GM21717 (cell line): Measurements from ENCODE around the gene S100A10.

Source experiments
- ATAC-seq: cut with Tn5 transposase; IDR thresholded peaks from one replicate; pipeline ENCODE4 v1.9.1; 2021; ENCODE audit warnings: mild to moderate bottlenecking, moderate library complexity; ENCODE audit not compliant: unreplicated experiment

The S100A10 gene

DNA sequence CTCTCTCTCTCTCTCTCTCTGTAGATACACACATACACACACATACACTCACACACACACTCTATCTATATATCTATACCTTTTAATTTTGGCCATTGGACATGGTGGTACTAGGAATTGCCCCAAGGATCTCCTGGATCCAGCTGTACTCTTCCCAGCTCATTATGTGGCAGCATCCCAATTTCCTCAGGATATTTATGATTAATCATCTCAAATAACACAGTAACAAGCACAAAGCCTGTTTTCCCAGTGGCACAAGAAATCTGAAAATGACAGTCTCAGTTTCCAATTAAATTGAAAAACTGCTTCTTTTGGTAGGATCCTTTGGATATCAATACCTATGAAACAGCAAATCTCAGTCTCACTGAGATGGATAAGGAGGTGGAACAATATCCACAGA is 27.6 kb downstream of the S100A10 start:
- ATAC-seq, result no peak

DNA sequence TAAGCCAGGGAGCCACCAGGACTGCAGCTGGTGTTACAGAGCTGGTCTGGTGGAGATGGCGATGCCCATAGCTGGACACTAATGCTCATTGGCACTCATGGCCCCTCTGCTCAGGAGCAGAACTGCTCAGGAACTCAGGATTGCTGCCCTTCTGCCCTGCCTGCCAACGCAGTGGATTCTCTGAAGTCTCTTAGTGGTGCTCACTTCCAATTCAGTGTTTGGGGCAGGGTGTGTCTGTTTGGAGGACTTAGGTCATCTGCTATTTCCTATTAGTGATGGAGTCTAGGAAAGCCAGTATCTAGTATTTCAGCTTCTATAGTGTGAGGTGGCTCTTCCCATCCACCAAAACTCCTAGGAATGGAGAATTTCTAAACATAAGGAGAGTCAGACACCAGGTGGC is 29.1 kb downstream of the S100A10 start:
- no peak for ATAC-seq

DNA sequence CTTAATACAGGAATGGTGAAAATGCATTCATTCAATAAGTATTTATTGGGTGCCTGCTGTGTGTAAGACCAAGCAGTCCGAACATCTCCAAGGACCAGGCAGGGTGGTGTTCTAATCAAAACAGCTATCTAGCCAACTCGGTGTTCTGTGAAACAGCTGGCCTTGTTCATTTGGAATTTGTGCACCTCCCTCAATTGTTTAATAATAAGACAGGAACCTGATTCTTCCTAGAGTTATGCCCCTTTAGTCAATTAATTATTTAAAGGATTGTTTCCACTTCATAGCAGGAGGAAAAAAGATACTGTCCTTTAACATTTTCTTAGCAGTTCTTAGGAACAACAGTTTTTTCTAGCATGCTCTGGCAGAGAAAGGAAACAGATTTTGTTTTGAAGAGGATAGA is 30.4 kb downstream of the S100A10 start:
- ATAC-seq, result no peak

DNA sequence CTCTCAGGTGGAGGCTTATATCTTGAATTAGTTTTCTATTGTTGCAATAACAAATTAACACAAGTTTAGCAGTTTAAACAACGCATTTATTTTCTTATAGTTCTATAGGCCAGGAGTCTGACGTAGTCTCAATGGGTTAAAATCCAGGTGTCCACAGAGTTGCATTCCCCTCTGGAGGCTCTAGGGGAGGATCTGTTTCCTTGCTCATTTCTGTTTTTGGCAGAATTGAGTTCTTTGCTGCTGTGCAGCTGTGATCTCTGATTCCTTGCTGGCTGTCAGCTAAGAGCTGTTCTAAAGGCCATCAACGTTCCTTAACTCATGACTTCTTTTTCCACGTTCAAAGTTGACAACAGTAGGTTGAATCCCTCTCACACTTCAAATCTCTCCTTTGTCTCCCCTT is 31.8 kb downstream of the S100A10 start:
- no peak for ATAC-seq

DNA sequence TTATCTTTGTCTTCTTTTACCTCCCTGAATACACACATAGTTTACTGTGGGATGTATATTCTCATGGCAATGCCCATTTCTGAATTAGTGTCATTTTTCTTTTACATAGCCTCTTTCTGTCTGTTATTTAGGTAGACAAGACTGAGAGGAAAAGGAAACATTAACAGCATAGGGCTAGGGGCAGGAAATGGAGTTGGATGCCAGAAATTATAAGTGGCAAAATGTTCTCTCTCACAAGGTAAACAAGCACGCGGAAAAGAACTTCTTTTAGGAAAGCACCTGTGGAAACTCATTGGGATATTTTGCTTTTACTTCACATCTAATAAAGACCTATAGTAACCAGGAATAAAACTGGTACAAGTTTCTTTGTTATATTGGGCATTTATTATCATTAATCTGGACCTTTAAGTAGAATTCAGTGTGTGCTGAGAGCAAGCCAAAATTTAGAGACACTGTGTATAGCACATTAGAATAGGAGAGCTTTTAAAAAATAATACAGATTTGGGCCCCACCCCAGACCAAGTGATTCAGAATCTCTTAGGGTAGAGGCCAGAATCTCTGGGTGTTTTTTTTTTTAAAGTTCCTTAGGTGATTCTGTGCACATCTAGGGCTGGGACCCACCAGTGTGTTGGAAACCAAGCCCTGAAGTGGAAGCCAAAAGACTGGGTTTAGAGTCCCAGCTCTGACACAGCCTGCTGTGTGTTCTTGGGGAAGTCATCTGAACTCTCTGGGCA is 32.7 kb downstream of the S100A10 start:
- no peak for ATAC-seq

DNA sequence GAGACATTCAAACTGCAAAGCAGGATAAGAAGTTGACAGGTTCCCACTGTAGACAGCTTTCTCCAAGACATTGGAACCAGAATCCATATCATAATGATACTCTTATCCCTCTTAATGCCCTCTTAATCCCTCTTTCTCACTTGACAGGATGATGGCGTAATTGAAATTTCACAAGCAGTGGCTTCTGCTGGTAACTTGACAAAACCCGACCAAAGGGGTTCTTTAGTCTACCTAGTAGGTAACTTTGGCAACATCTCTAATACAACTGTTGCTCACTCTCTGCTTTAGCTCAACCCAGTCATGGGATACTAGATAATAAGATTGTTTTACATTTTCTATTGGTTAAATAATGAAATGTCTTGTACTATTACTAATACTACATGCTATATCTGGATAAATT is 34.7 kb downstream of the S100A10 start:
- no peak for ATAC-seq

DNA sequence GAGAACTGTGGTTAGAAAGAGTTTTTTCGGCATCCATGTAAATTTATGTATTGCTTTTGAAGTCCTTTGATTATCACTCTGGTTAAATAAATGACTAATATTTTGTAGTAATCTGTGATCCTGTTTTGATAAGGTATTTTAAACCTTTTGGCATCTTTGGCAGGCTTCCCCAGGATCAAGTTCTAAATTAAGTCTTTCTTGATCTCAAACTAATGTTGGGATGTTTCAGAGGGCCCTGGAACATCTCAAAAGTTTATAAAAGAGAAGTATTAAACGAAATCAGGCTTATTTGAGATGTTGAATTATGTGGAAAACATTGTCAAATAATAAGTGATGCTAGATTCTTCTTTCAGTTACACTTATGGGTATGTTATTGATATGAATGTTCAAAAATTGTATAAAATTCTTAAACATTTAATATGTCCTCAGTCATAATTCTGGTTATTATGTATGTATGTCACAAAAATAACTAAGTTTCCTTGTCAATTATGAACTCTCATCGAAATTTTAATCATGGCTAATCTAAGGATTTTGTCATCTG is 36.6 kb downstream of the S100A10 start:
- ATAC-seq, result no peak

DNA sequence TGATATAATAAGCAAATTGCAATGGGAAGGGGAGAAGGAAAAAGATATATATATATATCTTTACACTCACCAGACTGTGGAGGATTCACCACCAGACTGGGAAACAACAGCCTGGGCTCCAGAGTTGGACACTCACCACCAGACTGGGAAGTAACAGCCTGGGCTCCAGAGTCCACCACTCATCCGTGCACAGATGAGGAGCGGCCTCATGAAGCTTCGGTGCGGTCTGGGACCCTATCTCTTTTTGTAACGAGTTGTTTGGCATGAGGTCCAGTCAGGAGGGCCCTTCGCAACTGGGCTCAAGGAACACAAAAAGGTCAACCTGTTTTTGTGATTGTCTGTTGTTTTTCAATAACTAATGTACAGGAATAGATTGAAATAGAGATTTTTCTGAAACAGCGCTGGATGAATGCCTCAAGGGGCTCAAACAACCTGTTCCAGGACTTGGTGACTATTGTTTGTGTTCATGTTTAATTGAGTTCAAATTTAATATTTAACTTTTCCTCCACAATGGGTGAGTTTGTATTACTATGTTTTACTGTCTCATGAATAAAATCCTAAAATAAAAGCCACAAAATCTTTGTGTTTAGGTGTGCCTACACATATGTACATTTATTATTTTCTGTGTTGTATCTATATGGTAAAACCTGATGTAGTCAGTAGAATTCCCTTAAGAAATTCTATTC is 40.1 kb downstream of the S100A10 start:
- no peak for ATAC-seq

DNA sequence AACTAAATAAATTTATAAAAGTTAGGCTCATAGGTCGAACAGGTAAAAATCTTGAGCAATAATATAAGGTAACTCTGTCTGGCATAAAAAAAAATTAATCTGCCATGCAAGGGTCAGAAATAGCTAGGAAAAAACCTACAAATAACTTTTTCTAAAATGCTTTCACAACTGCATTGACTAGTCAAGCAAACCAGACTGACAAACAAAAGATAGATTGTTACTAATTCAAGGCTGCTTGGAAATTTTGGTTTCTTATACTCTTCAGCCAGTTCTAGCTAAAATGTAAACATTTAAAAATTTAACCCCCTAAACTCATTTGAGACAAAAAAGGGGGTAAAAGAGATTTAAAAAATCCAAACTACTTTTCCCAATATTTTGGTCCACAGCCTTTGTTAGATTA is 40.8 kb downstream of the S100A10 start:
- ATAC-seq, result no peak

DNA sequence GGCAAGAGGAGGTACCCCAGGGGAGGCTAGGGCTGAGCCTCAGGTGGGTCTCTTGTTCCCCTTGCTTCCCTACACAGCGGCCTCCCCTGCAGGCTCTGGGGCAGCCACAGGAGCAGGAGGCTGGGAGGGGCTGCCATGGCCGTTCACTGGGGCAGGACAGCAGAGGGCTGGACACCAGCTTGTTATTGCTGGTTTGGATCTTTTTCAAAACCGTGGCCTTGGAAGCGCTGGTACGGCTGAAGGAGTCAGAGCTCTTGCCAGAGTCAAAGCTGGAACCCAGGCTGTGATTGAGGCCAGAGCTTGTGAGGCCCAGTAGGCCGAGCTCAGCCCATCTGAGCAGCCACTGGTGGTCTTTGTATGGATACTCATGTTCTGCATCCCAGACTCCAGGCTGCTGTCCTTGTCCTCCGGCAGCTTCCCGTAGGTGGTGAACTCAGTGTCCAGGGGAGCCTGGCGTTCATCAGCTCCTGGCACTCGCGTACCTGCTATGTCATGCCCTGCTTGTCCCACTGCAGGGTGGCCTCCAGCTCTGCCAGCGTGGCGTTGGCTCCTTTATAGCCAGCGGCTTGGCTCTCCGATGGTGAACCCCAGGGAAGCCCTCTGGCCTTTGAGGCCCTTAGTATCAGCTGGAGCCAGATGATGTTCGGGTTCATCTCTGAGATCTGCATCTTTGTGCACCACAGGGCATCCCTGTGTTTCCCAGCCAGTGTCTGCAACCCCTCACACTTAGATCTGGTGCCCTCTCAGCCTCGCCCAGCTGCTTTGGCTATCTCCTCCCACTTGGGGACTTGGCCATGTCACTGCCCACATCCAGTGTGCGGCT is 44.1 kb downstream of the S100A10 start:
- ATAC-seq, result no peak

DNA sequence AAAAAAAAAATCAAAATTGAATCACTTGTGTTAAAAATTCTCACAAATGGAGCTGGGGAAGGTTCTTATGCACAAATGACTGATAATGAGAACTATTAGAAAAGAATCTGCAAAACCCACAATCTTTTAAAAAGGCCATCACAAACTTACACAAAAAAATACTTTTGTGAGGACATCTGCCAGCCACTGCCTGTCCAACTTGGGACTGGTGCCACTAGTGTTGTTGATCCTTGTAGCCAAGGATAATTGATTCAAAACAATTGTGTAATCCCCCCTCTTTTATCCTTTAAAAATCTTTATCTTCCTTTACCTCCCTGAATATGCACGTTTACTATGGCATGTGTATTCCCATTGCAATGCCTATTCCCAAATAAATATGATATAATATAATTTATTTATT is 45.2 kb downstream of the S100A10 start:
- no peak for ATAC-seq

DNA sequence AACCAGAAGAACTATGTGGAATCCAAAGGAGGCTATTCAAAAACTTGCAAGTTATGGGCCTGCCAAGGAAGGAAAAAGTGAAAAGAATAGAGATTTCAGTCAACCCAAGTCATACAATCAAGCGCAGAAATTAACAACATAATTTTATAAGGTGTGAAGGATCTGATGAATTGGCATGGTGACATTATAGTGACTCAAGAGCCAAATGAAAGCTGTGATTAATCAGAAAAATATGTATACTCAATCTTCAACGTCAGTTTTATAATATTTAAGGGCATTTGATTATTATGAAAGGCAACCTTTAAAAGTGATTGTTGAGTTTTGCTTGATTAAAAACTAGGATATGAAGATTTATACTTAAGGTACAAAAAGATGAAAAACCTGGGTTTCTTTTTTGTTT is 46.5 kb downstream of the S100A10 start:
- no peak for ATAC-seq

DNA sequence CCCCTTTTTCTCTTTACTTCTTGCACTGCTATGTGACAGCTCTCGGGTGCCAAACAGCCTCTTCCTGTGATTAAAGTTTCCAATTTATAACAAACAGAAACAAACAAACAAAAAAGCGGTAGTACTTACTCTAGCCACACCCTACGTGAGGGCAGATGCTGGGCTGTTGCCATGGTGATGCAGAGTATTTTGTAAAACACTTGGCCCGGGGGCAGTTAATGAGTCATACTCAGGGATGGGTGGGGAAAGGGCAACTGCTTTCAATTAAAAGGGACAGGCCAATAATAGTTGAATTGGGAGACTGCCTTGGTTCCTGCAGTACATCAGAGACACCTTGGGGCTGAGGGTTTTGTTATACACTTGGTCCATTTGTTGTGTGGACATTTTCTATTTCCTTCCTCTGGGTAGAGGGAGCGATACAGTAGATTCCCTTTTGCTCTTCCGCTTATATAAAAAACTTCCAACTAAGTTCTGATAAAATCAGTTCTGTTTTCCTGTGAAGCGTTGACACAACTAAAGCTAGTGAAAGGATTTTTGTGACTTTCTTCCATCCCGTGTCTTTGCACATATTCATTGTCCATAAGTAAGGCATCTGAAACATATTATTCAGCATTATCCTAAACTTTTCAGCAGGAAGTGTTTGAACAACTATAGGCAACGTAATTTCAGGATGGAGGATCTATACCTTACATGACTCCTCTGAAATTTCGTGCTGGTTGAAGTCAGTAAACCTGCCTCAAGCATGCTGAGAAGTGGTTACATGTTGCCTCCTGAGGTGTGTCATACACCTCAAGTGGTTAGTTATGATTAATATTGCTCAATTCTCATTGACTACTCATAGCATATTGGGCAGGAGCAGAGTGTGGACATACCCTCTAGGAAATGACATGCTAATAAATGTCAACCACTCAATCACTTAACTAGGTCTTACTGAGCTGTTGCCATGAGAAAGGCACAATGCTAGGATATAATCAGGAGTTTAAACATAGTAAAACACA is 47.6 kb downstream of the S100A10 start:
- ATAC-seq, result no peak

DNA sequence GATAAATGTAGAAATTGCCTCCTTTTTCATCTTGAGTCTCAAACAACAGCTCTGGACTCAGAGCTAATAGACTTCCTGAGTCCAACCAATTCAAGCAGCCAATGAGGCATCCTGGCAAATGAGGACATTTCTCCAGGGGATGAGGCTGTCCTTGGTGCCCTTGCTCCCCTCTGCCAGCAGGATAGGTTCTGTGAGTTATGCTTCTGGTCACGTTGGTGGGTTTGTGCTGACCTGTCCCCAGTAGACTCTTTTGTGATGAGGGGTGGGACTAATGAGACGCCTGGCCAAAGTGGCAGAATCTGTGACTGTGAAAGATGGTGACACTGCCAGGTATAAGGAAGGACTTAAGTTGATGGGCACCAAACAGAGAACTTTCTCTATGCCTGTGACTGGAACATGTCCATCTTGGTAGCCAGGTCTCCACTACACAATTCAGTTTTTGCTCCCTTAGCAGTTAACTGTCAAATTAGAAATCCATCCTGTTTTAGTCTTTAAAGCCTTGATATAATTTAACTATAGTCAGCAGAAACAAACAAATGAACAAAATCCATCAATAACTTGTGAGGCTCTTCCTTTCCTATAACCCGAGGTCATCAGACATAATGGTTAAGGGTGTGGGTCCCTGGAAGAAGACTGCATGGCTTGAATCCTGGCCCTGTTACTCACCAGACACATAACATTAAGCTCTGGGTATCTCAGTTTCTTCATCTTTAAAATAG is 48.6 kb downstream of the S100A10 start:
- no peak for ATAC-seq

DNA sequence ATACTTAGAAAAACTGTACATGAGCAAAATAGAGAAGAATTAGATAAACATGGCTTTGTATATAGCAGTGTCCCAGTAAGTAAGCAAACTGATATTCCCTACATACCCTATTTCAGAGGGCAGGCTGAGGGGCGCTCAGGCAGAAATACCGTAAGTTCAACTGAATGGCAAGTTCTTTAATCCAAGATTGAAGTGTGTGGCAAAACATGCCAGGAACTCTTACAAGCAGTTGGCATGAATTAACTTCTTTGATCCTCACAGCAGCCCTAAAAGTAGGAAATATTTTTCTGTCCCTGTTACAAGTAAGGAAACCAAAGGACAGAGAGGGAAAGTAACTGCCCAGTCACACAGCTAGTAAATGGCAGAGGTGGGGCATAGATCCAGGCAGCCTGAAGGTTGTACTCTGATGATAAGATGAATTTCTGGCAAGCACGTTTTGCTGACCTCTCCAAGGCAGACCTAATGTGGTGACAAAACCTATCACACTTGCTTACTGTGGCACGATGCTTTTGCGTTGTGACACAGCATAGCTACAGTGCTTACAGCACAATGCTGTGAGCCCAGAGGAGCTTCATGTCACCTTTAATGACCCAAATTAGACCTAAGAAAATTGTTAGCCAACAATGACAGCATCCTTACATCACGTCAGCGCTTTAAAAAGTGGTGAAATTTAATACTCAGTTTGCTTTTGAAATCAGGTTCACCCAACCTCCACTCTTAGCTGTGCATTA is 49.4 kb downstream of the S100A10 start:
- no peak for ATAC-seq

DNA sequence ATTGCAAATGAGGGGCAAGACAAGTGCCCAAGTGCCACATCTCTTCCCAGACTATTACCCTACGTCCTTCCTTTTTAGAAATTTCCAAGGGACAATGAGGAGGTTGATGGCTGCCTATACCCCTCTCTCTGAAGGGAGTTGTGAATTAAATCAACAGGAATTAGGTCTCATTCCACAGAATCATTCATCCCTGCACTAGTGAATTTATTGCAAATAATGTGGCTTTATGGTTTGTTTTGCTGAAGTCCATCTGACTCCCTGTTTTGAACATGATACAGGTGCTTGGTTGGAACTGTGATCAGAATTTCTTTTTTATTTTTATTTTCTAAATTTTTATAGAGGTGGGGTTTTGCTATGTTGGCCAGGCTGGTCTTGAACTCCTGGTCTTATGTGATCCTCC is 50.1 kb downstream of the S100A10 start:
- no peak for ATAC-seq

DNA sequence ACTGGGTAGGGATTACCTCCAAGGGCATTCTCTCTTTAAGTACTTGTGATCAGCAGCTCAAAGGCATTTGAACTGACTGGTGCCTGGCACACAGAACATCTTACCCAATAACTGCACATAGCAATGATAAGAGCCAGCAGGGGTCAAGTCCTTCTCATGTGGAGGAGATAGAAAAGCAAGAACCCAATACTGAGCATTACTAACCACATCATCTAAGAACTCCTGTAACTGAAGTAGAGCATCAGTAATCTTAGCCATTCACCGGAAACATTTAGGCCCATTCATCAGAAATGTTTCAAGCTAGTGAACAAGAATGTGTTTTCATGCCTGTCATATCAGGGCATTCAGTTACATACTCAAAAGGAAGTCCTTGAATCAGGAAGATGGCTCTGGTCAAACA is 50.8 kb downstream of the S100A10 start:
- ATAC-seq, result no peak

DNA sequence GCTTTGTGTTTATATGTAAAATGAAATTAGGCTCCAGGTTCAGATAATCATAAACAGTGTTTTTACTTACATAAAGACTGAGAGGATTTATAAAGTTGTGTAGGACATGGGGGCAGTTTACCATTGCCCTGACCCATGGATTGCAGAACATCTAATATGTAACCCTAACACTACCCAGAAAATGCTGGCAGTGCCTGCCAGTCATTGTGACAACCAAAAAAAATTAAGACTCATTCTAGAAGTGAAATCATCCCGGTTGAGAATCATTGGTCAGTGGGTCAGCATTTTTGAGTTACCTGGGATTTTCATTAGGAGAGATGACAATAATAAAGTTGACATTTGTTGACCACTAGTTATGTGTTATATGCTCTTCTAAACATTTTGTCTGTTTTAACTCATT is 53.1 kb downstream of the S100A10 start:
- no peak for ATAC-seq

DNA sequence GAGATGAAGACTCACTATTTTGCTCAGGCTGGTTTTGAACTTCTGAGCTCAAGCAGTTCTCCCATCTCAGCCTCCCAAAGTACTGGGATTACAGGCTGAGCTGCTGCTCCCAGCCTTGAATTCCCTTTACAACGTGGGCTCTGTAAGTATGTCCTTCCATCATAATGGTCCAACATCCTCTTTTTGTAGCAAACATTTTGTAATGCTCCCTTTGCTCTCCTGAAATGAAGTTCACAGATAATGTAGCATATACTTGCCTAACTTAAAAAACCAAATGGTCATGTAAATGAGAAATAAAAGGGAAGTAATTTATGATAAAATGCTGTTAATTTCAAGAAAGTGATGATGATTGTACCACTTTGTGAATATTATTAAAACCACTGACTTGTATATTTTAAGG is 53.9 kb downstream of the S100A10 start:
- ATAC-seq, result no peak
